Fibroblast of upper back skin (primary cell): Measurements from ENCODE around the gene ZDHHC3.
A peak's percentile ranks its signal among the peaks of the same experiment; 100 is the strongest.

ENCODE experiments used
- DNase-seq: peaks from one replicate; pipeline ENCODE4 v3.0.0-alpha.2; 2013

The ZDHHC3 gene

GRCh38 chr3:44890258-44890657, 85.7 kb downstream of the ZDHHC3 start:
- peak; percentile 15 for DNase-seq

DNA sequence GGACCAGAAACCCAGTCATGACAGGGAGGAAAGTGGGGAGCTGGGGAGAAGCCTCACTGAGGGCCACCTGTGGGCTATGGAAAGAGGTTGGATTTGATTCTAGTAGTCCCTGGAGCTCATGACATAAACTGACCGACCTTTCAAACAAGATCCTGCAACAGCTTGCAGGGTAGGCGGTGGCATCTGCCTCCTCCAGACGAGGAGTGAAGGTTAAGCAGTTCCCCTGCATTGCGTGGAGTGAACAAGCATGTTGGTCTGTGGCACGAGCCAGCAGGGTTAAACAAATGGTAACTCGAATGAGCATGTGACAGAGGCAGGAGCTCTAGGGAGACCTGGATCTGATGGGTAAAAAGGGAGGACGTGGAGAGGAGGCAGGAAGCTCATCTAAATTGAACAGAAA, 88.9 kb downstream of the ZDHHC3 start:
- no peak for DNase-seq

GRCh38 chr3:44886561-44886960, 89.4 kb downstream of the ZDHHC3 start:
- DNase-seq = no peak

- DNase-seq = peak; percentile 95
Observed at GRCh38 chr3:44885618-44886017, 90.4 kb downstream of the ZDHHC3 start.

DNA sequence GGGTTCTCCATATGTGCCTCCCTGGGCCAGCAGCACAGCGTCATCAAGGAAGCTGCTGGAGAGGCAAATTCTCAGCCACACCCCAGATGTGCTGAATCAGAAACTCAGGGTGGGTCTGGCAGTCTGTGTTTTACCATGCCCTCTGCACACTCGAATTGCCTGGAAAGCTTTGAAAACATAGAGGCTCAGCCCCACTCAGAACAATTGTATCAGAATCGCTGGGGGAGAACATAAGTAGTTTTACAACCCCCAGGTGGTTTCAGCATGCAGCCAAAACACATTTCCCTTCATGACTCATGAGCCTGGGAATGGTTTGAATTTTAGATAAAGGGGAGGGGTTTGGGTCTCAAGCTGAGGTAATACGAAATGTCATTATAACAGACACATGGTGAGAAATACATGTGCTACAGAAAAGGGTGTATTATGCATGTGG, 92.0 kb downstream of the ZDHHC3 start:
- peak; percentile 98 for DNase-seq

GRCh38 chr3:44883213-44883955, 92.6 kb downstream of the ZDHHC3 start:
- no peak for DNase-seq

DNA sequence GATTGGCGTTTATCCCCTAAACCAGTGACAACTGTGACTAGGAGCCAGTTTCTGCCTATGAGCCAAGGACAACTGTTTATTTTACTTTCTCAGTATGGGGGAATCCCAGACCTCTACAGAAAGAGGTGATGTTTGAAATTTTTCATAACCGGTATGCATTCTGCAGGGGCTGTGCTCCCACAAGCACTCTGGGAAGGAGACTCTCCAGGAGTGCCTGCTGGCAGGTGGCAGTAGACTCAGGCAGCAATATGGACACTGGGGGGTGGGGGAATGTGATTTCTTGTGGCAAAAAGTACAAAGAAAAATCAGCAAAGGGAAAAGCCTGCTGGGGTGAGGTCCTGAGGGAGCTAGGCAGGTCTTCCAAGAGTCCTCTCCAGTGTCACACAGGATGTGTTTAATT, 95.7 kb downstream of the ZDHHC3 start:
- no peak for DNase-seq

DNA sequence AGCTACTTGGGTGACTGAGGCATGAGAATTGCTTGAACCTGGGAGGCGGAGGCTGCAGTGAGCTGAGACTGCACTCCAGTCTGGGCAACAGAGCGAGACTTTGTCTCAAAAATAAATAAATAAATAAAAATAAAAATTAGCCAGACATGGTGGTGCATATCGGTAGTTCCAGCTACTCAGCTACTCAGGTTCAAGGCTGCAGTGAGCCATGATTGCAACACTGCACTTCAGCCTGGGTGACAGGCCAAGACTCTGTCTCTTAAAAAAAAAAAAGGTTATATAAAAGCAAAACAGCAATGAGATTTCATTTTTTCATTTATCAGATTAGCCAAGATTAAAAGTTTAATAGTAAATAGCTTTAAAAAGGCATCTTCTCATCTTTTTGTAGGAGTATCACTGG, 98.6 kb downstream of the ZDHHC3 start:
- no peak for DNase-seq

DNA sequence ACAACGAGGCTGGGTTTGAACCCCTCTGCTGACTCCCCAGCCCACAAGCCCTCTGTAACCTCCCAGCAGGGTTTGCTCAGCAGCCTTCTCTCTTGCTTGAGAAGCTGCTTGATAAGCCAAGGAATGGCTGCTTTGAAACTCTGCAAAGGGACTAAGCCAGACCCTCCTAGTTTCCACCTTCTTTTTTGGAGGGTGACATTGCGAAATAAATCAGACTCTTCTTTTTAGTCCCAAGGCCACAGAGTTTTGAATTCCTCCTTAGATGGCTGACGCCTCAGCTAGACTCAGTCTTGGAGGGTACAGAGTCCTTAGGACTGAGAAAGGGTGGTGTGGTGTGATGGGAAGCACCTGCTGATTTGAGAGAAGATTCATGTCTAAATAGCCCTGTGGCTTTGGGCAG, 100.4 kb downstream of the ZDHHC3 start:
- DNase-seq = no peak
